ENCODE measurements around the gene BACH2. TPM values are rescaled to one million over a fixed set of nuclear protein-coding genes. Genes with fewer than 3 reads are reported as not detected.

The BACH2 gene
- total and polyA plus RNA-seq, 2 experiments from 2014 or later = 1.6 to 5.7 TPM

DNA sequence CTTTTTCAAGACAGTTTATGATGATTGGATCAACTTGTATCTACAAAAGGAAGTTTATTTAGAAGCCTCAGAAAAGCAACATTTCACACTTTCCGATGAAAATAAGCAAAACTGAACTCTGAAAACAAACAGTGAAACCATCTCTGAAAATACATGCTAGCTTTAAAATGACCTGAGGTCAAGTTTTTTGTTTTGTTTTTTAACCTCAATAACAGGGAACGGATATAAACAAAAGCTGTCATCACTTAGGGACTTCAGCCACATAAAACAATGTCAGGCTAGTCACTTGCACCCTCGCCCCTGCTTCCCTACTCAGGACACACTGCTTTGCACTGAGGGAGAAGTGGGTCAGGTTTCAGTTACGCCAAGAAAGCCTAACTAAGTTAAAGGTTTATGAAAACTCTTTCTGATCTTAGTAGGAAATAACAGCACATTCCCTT, 11.6 kb downstream of the BACH2 start:
- peak overlapping the region; percentile 46 for H3K27ac ChIP-seq (ENCODE audit: low read depth)
- H3K4me3 Mint-ChIP-seq = no peak overlapping the region
- no peaks in the 10 kb centered on the region; the same call in 2 of the 3 replicates for H3K36me3 Mint-ChIP-seq (ENCODE audit: low read depth)
- H3K27ac Mint-ChIP-seq = peak overlapping the region; percentile 97
- H3K27me3 Mint-ChIP-seq (ENCODE audit: insufficient read depth, low read depth, poor library complexity) = peaks cover 4% of the 10 kb centered on the region
- no peaks in the 10 kb centered on the region for H3K79me2 ChIP-seq (replicated peaks; ENCODE audit: insufficient read depth)
- H3F3A ChIP-seq (replicated peaks; ENCODE audit: low read depth) = no peaks in the 10 kb centered on the region
- H3K4me2 ChIP-seq = peak overlapping the region; percentile 14; the same call in 1 of the 2 replicates
- ATAC-seq (peak; percentile 16), DNase-seq (ENCODE audit: low spot score) (no peak)
- H3K9me3 Mint-ChIP-seq = no peaks in the 10 kb centered on the region
- peaks cover 40% of the 10 kb centered on the region for H3K4me1 ChIP-seq (ENCODE audit: insufficient read depth)
- H4K20me1 ChIP-seq (replicated peaks; ENCODE audit: insufficient read depth) = no peaks in the 10 kb centered on the region
- H2AFZ ChIP-seq = no peak overlapping the region
- H3K4me3 ChIP-seq = no peak overlapping the region
- H3K9me2 ChIP-seq (ENCODE audit: insufficient read depth) = no peaks in the 10 kb centered on the region
- H3K27me3 ChIP-seq (ENCODE audit: insufficient read depth) = no peaks in the 10 kb centered on the region
- TF ChIP-seq, protein P1, sequence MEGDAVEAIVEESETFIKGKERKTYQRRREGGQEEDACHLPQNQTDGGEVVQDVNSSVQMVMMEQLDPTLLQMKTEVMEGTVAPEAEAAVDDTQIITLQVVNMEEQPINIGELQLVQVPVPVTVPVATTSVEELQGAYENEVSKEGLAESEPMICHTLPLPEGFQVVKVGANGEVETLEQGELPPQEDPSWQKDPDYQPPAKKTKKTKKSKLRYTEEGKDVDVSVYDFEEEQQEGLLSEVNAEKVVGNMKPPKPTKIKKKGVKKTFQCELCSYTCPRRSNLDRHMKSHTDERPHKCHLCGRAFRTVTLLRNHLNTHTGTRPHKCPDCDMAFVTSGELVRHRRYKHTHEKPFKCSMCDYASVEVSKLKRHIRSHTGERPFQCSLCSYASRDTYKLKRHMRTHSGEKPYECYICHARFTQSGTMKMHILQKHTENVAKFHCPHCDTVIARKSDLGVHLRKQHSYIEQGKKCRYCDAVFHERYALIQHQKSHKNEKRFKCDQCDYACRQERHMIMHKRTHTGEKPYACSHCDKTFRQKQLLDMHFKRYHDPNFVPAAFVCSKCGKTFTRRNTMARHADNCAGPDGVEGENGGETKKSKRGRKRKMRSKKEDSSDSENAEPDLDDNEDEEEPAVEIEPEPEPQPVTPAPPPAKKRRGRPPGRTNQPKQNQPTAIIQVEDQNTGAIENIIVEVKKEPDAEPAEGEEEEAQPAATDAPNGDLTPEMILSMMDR (conservative IDR thresholded peaks at IDR 0.05; ENCODE audit: low read depth in 2 of 2) = no peak
- no peak for TF ChIP-seq POLR2AphosphoS5 (IDR thresholded peaks at IDR 0.05; ENCODE audit: low read depth)
- TF ChIP-seq EZH2 (IDR thresholded peaks at IDR 0.05; ENCODE audit: low read depth, unreplicated experiment) = no peak
- no peak for TF ChIP-seq ZNF331 (CRISPR knock-in tag; IDR thresholded peaks at IDR 0.05; ENCODE audit: low read depth)
- no peak for TF ChIP-seq STAT1 (IDR thresholded peaks at IDR 0.05; ENCODE audit: unreplicated experiment)
- TF ChIP-seq, protein P2, sequence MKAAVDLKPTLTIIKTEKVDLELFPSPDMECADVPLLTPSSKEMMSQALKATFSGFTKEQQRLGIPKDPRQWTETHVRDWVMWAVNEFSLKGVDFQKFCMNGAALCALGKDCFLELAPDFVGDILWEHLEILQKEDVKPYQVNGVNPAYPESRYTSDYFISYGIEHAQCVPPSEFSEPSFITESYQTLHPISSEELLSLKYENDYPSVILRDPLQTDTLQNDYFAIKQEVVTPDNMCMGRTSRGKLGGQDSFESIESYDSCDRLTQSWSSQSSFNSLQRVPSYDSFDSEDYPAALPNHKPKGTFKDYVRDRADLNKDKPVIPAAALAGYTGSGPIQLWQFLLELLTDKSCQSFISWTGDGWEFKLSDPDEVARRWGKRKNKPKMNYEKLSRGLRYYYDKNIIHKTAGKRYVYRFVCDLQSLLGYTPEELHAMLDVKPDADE (IDR thresholded peaks at IDR 0.05) = no peak
- TF ChIP-seq JUNB (IDR thresholded peaks at IDR 0.05; ENCODE audit: unreplicated experiment) = no peak
- TF ChIP-seq, protein P3, sequence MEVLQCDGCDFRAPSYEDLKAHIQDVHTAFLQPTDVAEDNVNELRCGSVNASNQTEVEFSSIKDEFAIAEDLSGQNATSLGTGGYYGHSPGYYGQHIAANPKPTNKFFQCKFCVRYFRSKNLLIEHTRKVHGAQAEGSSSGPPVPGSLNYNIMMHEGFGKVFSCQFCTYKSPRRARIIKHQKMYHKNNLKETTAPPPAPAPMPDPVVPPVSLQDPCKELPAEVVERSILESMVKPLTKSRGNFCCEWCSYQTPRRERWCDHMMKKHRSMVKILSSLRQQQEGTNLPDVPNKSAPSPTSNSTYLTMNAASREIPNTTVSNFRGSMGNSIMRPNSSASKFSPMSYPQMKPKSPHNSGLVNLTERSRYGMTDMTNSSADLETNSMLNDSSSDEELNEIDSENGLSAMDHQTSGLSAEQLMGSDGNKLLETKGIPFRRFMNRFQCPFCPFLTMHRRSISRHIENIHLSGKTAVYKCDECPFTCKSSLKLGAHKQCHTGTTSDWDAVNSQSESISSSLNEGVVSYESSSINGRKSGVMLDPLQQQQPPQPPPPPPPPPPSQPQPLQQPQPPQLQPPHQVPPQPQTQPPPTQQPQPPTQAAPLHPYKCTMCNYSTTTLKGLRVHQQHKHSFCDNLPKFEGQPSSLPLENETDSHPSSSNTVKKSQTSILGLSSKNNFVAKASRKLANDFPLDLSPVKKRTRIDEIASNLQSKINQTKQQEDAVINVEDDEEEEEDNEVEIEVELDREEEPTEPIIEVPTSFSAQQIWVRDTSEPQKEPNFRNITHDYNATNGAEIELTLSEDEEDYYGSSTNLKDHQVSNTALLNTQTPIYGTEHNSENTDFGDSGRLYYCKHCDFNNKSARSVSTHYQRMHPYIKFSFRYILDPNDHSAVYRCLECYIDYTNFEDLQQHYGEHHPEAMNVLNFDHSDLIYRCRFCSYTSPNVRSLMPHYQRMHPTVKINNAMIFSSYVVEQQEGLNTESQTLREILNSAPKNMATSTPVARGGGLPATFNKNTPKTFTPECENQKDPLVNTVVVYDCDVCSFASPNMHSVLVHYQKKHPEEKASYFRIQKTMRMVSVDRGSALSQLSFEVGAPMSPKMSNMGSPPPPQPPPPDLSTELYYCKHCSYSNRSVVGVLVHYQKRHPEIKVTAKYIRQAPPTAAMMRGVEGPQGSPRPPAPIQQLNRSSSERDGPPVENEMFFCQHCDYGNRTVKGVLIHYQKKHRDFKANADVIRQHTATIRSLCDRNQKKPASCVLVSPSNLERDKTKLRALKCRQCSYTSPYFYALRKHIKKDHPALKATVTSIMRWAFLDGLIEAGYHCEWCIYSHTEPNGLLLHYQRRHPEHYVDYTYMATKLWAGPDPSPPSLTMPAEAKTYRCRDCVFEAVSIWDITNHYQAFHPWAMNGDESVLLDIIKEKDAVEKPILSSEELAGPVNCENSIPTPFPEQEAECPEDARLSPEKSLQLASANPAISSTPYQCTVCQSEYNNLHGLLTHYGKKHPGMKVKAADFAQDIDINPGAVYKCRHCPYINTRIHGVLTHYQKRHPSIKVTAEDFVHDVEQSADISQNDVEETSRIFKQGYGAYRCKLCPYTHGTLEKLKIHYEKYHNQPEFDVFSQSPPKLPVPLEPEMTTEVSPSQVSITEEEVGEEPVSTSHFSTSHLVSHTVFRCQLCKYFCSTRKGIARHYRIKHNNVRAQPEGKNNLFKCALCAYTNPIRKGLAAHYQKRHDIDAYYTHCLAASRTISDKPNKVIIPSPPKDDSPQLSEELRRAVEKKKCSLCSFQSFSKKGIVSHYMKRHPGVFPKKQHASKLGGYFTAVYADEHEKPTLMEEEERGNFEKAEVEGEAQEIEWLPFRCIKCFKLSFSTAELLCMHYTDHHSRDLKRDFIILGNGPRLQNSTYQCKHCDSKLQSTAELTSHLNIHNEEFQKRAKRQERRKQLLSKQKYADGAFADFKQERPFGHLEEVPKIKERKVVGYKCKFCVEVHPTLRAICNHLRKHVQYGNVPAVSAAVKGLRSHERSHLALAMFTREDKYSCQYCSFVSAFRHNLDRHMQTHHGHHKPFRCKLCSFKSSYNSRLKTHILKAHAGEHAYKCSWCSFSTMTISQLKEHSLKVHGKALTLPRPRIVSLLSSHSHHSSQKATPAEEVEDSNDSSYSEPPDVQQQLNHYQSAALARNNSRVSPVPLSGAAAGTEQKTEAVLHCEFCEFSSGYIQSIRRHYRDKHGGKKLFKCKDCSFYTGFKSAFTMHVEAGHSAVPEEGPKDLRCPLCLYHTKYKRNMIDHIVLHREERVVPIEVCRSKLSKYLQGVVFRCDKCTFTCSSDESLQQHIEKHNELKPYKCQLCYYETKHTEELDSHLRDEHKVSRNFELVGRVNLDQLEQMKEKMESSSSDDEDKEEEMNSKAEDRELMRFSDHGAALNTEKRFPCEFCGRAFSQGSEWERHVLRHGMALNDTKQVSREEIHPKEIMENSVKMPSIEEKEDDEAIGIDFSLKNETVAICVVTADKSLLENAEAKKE (CRISPR knock-in tag; IDR thresholded peaks at IDR 0.05) = no peak
- no peak for TF ChIP-seq ZNF114 (CRISPR knock-in tag; IDR thresholded peaks at IDR 0.05)
- no peak for TF ChIP-seq NANOG (IDR thresholded peaks at IDR 0.05; ENCODE audit: borderline replicate concordance)
- no peak for TF ChIP-seq EZH2phosphoT487 (IDR thresholded peaks at IDR 0.05; ENCODE audit: unreplicated experiment)
- TF ChIP-seq, protein P4, sequence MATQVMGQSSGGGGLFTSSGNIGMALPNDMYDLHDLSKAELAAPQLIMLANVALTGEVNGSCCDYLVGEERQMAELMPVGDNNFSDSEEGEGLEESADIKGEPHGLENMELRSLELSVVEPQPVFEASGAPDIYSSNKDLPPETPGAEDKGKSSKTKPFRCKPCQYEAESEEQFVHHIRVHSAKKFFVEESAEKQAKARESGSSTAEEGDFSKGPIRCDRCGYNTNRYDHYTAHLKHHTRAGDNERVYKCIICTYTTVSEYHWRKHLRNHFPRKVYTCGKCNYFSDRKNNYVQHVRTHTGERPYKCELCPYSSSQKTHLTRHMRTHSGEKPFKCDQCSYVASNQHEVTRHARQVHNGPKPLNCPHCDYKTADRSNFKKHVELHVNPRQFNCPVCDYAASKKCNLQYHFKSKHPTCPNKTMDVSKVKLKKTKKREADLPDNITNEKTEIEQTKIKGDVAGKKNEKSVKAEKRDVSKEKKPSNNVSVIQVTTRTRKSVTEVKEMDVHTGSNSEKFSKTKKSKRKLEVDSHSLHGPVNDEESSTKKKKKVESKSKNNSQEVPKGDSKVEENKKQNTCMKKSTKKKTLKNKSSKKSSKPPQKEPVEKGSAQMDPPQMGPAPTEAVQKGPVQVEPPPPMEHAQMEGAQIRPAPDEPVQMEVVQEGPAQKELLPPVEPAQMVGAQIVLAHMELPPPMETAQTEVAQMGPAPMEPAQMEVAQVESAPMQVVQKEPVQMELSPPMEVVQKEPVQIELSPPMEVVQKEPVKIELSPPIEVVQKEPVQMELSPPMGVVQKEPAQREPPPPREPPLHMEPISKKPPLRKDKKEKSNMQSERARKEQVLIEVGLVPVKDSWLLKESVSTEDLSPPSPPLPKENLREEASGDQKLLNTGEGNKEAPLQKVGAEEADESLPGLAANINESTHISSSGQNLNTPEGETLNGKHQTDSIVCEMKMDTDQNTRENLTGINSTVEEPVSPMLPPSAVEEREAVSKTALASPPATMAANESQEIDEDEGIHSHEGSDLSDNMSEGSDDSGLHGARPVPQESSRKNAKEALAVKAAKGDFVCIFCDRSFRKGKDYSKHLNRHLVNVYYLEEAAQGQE (IDR thresholded peaks at IDR 0.05; ENCODE audit: unreplicated experiment) = no peak
- no peak for TF ChIP-seq CREB1 (CRISPR knock-in tag; IDR thresholded peaks at IDR 0.05; ENCODE audit: low read depth)
- peaks cover 48% of the 10 kb centered on the region for H3K4me1 Mint-ChIP-seq
- H3K36me3 ChIP-seq (ENCODE audit: insufficient read depth) = no peaks in the 10 kb centered on the region

Measured in GM23338 (cell line).